ENCODE measurements around the gene AHCYL2.
"Not testable (repeated sequence)": the region's sequence is repeated elsewhere in the genome, so short reads cannot be mapped to it uniquely, and the experiment has no call there.

AHCYL2 gene

GRCh38 chr7:129385598-129385997, 160.8 kb downstream of the AHCYL2 start:
- no peak for DNase-seq (ENCODE audit: low read depth)

GRCh38 chr7:129386506-129386905, 161.7 kb downstream of the AHCYL2 start:
- DNase-seq (ENCODE audit: low read depth) = no peak

GRCh38 chr7:129387537-129387936, 162.7 kb downstream of the AHCYL2 start:
- DNase-seq (ENCODE audit: low read depth) = no peak

- no peak for DNase-seq (ENCODE audit: low read depth)
Observed at GRCh38 chr7:129388333-129389098, 163.7 kb downstream of the AHCYL2 start.

- DNase-seq (ENCODE audit: low read depth) = no peak
Observed at GRCh38 chr7:129389829-129390228, 165.0 kb downstream of the AHCYL2 start.

GRCh38 chr7:129390314-129390713, 165.5 kb downstream of the AHCYL2 start:
- no peak for DNase-seq (ENCODE audit: low read depth)

GRCh38 chr7:129391546-129392171, 166.8 kb downstream of the AHCYL2 start:
- no peak for DNase-seq (ENCODE audit: low read depth)

- DNase-seq (ENCODE audit: low read depth) = no peak
Observed at GRCh38 chr7:129393255-129393654, 168.4 kb downstream of the AHCYL2 start.

- DNase-seq (ENCODE audit: low read depth) = no peak
Observed at GRCh38 chr7:129394101-129394500, 169.3 kb downstream of the AHCYL2 start.

GRCh38 chr7:129394982-129395914, 170.4 kb downstream of the AHCYL2 start:
- DNase-seq (ENCODE audit: low read depth) = no peak

- DNase-seq (ENCODE audit: low read depth) = no peak
Observed at GRCh38 chr7:129401228-129401966, 176.6 kb downstream of the AHCYL2 start.

- DNase-seq (ENCODE audit: low read depth) = no peak
Observed at GRCh38 chr7:129401967-129402860, 177.4 kb downstream of the AHCYL2 start.

- no peak for DNase-seq (ENCODE audit: low read depth)
Observed at GRCh38 chr7:129405527-129405926, 180.7 kb downstream of the AHCYL2 start.

- not testable (repeated sequence) for DNase-seq (ENCODE audit: low read depth)
Observed at GRCh38 chr7:129410238-129410637, 185.4 kb downstream of the AHCYL2 start.

- DNase-seq (ENCODE audit: low read depth) = no peak
Observed at GRCh38 chr7:129412501-129412900, 187.7 kb downstream of the AHCYL2 start.

- DNase-seq (ENCODE audit: low read depth) = no peak
Observed at GRCh38 chr7:129417073-129417472, 192.2 kb downstream of the AHCYL2 start.

GRCh38 chr7:129421717-129422250, 197.0 kb downstream of the AHCYL2 start:
- no peak for DNase-seq (ENCODE audit: low read depth)

- no peak for DNase-seq (ENCODE audit: low read depth)
Observed at GRCh38 chr7:129422727-129423126, 197.9 kb downstream of the AHCYL2 start.

GRCh38 chr7:129423700-129424410, 199.0 kb downstream of the AHCYL2 start:
- no peak for DNase-seq (ENCODE audit: low read depth)

- DNase-seq (ENCODE audit: low read depth) = no peak
Observed at GRCh38 chr7:129426482-129426881, 201.7 kb downstream of the AHCYL2 start.
